NCI-H1694 (cell line): Measurements from ENCODE around the gene MYOT.
"Not testable (repeated sequence)": the region's sequence is repeated elsewhere in the genome, so short reads cannot be mapped to it uniquely, and the experiment has no call there.

Source experiments
- DNase-seq: peaks from one replicate; lab custom pipeline; 2025; lab: John Stamatoyannopoulos, UW

The MYOT gene

DNA sequence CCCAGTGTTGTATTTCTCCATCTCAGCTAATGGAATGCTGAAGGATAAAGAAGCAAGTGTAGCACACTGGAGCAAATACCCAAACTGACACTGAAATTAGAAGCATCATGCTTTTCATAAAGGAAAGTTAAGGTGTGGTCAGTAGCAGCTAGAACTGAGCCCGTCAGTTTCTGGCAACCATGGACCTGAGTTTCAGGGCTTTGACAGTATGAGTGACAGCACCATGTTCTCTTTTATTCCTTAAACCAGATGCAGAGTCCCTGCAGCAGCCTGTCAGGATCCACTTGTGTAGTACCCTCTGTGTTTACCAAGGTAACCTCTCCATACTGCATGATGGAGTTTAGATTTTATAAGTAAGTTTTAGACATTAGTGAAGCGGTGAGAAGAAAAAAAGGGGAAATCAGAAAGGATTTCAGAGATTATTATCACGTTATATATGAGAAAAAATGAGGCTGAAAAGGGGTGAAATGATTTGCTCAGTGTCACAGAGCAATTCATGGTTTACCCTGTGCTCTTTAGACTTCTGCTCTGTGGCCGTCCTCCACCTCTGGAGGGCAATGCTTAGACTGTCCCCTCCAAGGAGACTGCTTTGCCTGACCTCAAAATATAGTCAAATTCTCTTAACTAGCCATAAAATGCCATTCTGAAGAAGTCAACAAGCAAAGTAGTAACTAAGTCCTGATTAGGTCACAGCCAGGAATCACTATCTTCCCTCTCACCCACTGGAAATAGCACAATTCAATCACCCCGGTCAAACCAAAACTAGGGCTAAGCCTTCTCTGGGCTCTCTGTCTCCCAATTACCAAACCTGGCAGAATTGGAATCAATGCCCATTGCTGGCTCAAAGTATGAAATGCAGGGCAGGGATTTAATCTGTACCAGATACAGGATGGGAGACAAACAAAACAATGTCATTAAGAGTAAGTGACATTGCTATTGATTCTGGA, 10.5 kb upstream of the MYOT start:
- DNase-seq: no peak

DNA sequence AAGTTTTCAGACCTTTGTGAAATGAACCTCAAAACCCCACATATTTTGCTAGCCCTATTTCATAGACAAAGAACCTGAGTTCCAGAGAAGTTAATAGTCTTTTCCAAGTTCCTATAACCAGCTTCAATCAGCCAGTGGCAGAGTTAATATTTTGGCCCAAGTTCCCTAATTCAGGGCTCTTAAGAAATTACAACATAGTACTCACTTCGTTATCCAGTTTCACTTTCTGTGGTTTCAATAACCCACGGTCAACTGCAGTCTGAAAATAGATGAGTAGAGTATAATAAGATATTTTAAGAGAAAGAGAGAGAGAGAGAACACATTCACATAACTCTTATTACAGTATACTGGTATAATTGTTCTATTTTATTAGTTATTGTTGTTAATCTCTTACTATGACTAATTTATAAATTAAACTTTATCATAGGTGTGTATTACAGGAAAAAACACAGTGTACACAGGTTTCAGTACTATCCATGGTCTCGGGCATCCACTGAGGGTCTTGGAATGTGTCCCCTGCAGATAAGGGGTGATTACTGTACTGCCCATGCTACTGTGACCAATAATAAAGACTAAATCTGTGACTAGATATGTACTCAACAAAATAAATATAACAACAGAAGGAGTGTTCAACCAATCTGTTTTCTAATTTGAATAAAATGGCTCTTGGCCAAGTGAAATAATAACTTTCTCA, 9.3 kb upstream of the MYOT start:
- DNase-seq: no peak

DNA sequence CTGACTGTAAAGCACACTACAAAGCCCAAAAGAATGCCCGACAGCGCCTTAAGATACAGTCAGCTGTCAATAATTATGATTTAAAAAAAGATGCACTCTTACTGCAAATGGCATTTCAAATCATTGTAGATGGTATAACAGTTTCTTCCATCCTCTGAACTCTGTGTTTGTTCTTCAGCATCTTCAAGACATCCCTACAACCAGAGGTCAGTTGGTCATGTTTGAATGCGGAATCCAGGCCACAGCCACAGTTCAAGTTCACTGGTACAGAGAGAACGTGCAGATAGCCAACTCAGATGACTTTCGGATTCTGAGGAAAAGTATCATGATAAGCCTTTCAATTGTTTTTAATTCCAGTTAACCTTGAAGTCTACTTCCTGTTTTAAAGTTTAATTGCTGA, 8.7 kb upstream of the MYOT start:
- no peak for DNase-seq

DNA sequence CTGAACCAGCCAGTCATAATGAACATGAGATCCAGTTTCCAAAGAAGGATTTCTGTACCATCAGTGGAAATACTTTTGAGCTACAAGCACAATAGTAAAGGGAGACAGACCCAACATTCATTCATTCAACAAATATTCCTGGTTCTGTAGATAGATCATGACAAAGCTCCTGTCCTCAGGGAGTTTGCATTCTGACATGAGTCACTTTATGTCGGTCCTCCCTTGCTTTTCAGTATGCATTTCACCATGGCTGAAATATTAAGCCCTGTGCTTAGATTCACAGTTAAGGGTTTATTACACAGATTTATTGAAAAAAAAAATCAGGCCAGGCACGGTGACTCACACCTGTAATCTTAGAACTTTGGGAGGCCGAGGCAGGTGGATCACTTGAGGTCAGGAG, 5.4 kb upstream of the MYOT start:
- DNase-seq: no peak

DNA sequence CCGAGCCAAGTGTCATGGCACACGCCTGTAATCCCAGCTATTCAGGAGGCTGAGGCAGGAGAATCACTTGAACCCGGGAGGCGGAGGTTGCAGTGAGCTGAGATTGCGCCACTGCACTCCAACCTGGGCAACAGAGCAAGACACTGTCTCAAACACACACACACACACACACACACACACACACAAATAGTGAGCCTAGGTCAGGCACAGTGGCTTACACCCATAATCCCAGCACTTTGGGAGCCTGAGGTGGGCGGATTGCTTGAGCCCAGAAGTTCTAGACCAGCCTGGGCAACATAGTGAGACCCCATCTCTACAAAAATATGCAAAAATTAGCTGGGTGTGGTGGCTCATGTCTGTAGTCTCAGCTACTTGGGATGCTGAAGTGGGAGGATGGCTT, 4.0 kb upstream of the MYOT start:
- not testable (repeated sequence) for DNase-seq

DNA sequence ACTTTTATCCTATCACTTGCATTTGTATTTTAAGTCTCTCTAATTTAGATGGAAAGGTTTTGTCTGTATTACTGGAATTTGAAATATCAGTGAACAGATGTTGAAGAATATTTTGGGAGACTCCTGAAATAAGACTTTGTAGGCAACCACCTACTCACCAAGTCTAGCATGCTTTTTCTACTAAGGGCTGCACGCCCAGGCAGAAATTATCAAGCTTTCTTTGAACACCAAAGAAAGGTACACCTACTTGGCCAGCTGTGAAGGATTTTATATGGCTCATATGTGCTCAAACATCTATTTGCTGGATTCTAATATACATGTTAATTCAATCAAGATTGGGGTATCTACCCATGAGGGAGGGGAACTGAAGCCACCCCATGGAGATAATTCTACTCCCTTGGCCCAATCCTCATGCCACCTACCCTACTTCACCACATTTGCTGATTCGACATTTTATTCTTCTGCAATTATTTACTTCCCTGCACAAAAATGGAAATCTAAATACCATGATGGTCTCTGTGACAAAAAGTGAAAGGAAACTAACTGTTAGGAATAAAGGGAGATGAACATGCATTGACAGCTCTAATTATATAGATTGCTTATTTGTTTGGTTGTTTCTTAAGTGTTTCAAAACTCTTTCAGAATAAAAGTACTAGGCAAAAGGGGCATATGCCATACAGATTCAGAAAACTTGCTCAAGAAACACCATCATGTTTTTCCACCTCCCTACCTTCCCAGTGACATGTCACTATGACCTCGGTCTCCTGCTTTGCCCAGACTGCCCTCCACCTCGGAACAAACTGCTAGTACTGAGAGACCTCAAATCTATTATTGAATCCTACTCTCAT, 895 bp upstream of the MYOT start:
- DNase-seq: no peak

DNA sequence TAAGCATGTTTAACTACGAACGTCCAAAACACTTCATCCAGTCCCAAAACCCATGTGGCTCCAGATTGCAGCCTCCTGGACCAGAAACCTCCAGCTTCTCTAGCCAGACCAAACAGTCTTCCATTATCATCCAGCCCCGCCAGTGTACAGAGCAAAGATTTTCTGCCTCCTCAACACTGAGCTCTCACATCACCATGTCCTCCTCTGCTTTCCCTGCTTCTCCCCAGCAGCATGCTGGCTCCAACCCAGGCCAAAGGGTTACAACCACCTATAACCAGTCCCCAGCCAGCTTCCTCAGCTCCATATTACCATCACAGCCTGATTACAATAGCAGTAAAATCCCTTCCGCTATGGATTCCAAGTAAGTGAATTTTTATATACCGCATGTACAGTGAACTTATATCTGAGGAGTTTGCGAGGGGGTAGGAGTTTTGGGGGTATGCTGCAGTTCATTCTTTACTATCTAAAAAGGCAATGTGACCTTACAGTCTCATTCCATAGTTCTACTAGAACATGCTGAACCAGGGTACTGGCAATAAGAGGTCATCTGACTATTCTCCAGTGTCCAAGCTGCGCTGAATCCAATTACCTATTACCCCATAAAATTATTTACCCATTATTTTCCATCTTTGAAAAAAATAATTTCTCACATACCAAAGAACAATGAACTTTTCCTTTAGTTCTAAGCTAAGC, 3.1 kb downstream of the MYOT start:
- DNase-seq: no peak

DNA sequence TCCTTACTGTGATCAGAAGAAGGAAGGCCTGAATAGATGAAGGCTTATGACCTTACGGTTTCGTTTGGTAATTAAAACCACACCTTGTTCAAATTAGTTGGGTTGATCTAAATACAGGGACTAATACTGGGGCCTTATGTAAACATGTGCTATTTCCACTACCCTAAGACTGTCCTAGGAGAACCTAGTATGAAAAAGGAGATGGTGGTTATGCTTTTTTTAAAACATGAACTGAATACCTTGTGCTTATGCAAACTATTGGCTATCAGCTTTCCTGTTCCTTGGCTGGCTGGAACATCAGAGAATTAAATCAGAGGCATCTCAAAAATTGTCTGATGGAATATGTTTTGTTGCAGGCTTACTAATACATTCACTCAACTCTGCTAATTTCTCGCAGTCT, 3.9 kb downstream of the MYOT start:
- no peak for DNase-seq

DNA sequence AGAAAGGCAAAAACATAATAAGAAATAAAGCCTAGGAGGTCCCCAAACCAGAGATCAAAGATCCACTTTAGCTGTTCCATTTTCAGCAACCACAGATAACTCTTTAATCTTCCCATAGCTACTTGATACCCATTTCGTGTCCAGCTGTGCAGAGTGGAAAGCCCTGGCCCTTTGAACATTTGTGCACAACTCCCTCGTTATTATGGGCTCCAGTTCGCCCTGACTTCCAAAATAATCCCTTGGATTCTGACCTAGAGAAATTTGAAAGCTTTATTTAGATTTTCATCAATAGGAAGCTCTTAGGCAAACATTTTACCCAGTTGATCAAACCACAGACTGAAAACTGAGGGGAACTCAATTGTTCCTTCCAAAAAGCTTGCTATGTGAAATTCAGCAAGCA, 4.8 kb downstream of the MYOT start:
- DNase-seq: no peak

DNA sequence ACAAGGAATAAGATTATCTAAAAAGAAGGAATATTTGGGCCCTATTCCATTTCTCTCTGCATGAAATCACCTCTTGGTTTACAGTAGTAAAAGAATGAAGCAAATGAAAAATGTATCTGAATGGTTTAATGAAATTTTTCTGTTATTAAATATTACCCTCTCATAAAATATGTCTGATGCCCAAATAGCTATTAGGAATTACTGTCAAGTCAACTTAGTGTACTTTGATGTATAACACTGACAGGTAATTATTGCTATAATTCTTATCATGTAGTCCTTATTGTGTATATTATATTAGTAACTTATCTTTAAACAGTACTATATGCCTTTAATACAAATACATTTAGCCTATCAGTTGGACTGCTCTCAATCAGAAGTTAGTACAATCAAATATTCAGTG, 8.4 kb downstream of the MYOT start:
- DNase-seq: no peak

DNA sequence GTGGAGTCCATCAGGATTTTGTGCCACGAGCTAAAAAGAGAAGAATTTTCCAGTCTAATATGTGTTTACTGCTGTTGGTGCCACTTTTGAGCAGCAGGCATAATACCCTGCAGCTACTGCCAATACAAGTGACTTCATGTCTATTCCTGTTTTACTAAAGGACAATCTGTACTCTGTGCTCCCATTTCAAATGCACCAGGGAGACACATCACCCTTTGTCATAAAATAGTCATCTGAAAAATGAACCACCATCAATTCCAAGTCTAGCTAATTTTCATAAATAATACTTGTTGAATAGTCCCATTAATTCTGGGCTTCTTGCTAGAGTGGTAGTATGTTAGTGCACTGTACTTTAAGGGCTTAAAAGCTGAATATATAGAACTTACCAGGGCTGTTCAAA, 12.7 kb downstream of the MYOT start:
- DNase-seq: peak; percentile 4

DNA sequence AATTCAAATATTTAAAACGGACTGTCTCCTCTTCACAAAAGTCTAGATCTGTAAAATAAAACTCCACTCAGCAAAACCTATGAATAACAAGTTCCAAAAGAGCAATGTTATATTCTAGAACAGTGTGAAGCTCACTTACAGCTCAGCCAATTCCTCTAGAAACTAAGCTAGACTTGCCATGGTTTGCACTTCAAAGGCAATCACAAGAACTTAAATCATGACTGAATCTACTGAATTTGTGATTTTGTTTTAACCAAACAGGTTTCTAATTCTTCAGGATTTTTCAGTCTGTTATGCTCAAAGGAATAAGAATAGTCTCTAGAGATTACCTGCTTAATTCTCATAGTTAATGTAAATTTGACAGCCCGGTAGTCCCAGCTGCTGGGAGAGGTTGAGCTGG, 20.2 kb downstream of the MYOT start:
- DNase-seq: no peak

DNA sequence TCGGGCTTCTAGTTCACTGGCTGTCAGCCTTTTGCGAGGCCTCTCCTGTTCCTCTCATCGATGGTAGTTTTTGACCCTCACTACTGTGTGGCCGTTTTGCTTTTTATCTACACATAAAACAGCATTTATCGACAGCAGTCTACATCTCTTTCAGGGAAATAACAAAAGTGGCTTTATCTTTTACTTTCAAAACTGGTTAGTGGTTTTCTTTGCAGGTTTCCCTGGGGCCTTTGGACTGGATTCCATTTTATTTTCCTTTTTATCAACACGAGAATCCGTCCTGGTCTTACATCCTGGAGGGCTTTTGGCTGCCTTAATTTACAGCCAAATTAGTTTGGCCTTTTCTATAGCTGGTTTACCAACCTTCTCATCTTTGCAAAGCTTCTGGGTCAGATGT, 20.8 kb downstream of the MYOT start:
- DNase-seq: no peak

DNA sequence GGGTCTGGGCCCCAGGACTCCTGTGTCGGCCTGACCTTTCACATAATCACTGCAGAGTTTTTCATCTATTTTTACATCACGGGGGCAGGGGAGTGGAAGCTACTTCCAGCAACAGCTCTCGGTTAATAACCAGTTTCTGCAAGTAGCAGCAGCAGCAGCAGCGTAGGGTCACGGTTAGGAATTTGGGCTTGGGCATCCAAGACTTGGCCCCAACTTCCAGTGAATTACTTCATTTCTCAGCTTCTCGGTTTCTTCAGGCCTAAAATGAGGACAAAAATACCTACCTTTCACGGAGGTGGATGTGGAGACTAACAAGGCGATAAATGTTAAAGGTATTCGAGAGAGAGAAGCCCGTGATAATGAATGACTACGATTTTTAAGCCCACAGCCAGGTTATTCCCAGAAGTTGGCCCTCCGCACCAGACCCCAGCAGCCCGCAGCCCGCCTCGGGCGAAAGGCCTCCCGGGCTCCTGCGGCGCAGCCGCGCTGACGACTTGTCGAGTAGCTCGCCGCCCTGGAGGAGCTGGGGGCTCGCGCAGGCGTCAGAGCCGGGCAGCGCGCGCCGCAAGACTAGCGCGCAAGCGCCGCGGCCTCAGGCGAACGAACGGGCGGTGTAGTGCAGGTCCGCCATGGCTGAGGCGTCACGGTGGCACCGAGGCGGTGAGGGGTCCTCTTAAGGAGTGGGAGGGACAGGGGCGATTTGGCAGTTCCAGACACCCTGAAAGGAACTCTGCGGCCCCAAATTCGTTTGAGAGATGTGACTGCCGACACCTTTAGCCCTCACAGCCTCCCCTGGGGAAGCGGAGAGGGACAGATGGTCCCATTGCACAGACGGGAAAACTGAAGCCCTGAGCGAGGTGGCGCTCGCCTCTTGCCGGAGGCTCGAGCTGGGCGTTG, 21.5 kb downstream of the MYOT start, which contains the start of gene PKD2L2:
Gene PKD2L2, plus strand, starts transcription at position 595 of the 897 bp plus-strand sequence. Its CDS starts 35 bp downstream, at position 630.
- no peak for DNase-seq

DNA sequence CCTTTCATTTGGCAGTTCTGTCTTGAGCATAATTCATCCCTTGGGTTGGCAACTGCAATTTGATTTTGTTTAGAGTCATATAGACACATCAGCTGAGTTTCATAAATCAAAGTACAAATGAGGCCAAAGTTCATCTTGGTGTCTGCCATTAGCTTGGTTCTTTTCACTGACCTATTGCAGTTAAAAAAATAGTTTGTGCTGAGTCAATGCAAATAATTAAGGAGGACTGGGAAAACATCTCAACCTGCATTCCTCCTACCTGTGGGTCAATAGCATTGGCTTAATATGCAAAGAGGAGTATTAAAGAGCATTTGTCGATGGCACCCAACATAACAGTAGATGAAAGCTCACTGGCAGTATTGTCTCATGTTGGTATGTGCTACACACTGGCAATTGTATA, 23.2 kb downstream of the MYOT start:
- DNase-seq: no peak

DNA sequence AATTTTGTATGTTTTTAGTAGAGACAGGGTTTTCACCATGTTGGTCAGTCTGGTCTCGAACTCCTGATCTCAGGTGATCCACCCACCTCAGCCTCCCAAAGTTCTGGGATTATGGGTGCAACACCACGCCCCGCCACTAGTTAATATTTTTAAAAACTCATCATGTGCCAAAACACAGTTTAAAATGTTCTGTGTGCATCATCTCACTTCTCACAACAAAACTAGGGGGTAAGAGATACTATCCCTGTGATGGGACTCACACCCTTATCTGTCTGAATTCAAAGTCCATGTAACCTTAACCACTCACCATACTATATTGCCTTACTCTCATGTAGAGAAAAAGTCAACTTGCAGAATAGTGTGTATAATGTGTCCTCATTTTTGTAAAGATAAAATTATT, 24.2 kb downstream of the MYOT start:
- no peak for DNase-seq

DNA sequence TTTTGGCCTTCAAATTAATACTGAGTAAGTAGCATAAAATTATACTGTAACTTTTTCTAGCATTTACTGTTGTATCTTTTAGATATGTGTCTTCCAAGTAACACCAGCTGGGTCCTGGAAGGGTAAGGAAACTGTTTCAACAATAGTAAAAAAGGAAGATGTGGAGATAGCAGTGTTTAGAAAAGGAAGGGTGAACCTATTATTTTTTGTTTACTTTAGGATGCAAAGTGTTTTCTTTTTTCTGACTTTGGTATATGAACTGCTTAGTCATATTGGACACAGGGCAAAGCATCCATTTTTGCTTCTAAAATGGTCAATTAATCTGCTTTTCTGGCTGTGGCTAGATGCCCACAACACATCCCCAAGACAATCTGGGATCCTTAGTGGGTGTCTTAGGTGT, 26.9 kb downstream of the MYOT start:
- DNase-seq: no peak

DNA sequence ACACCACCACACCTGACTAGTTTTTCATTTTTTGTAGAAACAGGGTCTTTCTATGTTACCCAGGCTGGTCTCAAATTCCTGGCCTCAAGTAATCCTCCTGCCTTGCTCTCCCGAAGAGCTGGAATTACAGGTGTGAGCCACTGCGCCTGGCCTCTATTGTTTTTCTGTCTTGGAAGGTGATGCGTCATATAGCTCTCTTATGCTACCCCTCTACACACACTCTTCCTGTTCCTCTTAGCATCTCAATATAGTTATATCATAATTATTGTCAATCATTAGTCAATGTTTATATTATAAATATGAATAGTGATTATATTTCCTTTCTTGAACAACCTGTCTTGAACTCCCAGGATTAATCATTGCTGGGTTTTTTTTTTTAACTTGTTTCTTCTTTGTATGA, 28.9 kb downstream of the MYOT start:
- no peak for DNase-seq

DNA sequence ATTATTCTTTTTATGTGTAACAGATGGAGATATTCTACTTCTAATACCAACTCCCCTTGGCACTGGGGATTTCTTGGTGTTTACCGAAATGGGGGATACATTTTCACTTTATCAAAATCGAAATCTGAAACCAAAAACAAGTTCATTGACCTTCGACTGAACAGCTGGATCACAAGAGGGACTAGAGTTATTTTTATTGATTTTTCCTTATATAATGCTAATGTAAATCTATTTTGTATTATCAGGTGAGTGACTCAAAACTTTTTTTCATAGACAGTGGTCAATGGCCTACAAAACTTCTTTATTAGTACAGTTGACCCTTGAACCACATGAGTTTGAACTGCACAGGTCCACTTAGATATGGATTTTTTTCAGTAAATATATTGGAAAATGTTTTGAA, 31.8 kb downstream of the MYOT start:
- DNase-seq: no peak

DNA sequence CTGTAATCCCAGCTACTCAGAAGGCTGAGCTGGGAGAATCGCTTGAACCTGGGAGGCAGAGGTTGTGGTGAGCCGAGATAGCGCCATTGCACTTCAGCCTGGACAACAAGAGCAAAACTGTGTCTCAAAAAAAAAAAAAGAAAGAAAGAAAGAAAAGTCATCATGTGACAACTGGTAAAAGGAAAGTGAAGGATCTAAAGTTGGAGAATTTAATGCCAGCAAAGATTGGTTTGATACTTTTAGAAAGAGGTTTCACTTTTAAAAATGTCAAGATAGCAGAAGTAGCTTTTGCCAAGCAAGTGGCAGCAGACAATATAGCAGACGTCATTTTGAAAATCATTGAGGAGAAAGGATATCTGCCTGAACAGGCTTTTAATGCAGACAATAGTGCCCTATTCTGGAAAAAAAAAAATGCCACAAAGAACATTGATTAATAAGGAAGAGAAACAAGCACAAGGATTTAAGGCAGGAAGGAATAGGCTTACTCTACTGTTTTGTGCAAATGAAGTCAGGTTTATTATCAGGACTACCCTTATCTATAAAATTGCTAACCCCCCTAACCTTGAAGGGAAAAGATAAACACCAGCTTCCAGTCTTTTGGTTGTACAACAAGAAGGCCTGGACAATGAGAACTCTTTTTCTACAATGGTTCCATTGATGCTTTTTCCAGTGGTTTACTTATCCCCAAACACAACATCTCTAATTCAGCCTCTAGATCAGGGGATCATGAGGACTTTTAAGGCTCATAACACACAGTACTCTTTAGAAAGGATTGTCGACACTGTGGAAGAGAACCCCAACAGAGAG, 33.6 kb downstream of the MYOT start:
- no peak for DNase-seq
